ENCODE results near the gene SPON1. TPM values are rescaled to one million over a fixed set of nuclear protein-coding genes. Genes with fewer than 3 reads are reported as not detected.
"Not testable (repeated sequence)": the region's sequence is repeated elsewhere in the genome, so short reads cannot be mapped to it uniquely, and the experiment has no call there.

SPON1 gene
- polyA plus RNA-seq, 1 donor from 2014 or later = 0.19 TPM

DNA sequence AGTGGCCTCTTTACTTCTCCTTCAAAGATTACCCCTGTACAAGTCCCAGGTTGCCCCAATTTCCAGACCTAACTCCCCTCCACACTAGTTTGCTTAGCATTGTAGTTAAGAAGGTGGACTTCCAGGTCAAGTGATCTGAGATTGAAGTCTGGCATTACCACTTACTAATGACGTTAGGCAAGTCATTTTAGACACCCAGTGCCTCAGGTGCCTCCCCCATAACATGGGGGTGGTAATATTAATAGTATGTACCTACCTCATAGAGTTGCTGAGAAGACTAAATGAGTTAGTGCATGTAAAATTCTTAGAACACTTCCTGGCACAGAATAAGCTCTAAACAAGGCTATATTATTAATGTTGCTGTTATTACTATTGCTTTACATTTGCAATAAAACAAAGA, 93.4 kb downstream of the SPON1 start:
- Mint-ChIP-seq H3K4me3 (no peak overlapping the region), H3K4me1 (peaks cover 0 to 1% (median 0%) of the 10 kb centered on the region in 3 donors)

DNA sequence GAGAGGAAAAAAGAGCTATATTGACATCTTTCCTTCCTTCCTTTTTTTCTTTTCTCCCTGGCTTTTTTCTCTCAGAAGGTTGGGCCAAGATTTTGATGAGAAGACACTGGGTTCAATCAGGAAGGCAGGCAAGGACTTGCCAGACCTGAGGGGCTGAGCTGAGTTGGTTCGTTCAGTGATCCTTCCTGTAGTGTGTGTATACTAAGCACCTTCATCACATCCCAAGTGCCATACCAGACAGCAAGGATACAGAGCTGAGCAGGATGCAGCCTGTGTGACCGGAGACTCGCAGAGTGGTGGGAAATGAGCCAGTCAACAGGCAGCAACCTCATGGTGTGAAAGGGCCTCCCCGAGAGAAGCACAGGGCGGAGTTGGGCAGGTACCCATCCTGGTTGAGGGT, 95.5 kb downstream of the SPON1 start:
- peaks cover 4% of the 10 kb centered on the region for H3K36me3 Mint-ChIP-seq
- H3K4me1 Mint-ChIP-seq = no peaks in the 10 kb centered on the region
- H3K4me3 Mint-ChIP-seq = no peak overlapping the region
- H3K27me3 Mint-ChIP-seq = peaks cover 5% of the 10 kb centered on the region
- H3K27ac Mint-ChIP-seq = no peak overlapping the region
- H3K9me3 Mint-ChIP-seq = no peaks in the 10 kb centered on the region

More for the DNA sequence above, 93.4 kb downstream of the SPON1 start:
- Mint-ChIP-seq H3K9me3 (peaks cover 0 to 2% (median 0%) of the 10 kb centered on the region in 3 donors), H3K27me3 (peaks cover 5% of the 10 kb centered on the region), H3K36me3 (peaks cover 4% of the 10 kb centered on the region), H3K27ac (no peak overlapping the region)

DNA sequence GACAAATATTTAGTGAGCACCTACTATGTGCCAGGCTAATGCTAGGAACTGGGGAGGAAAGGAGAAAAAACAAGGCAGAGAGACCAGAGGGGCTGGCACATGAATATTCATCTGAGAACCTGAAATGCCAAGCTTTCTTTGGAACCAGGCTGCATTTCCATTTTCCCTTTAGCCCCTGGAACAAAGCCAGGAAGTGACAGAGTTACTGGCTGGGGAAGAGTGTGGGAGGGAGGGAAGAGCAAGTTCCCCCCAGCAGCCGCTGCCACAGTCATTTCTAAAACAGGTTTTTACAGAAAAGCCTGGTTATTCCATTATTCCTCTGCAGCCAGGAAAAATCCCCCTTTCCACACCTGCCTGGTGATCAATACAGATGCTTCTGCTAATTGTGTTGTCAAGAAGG, 97.0 kb downstream of the SPON1 start:
- Mint-ChIP-seq H3K4me1 (peaks cover 0 to 2% (median 0%) of the 10 kb centered on the region in 3 donors), H3K9me3 (no peaks in the 10 kb centered on the region), H3K27me3 (peaks cover 5% of the 10 kb centered on the region), H3K4me3 (no peak overlapping the region), H3K36me3 (peaks cover 2% of the 10 kb centered on the region), H3K27ac (no peak overlapping the region)

DNA sequence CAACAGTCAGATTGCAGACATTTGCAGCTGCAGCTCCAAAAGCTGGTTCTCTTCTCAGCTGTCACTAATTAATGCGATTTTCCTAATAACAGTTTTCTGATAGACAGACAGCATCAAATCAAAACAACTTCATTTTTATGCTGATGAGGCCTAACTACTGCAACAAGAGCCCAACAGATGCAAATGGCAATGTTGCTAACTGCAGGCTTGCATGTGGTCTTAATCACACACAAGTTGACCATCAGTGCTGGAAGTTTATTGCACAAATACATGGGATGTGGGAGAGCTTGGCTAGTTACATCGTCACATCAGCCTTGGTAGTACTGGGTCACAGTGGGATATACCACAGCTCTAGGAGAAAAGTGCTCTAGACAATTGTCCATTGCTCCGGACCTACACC, 99.2 kb downstream of the SPON1 start:
- Mint-ChIP-seq H3K4me3 (no peak overlapping the region), H3K27me3 (peaks cover 7% of the 10 kb centered on the region), H3K36me3 (peaks cover 2% of the 10 kb centered on the region), H3K9me3 (no peaks in the 10 kb centered on the region), H3K4me1 (peaks cover 0 to 3% (median 2%) of the 10 kb centered on the region in 3 donors), H3K27ac (no peak overlapping the region)

DNA sequence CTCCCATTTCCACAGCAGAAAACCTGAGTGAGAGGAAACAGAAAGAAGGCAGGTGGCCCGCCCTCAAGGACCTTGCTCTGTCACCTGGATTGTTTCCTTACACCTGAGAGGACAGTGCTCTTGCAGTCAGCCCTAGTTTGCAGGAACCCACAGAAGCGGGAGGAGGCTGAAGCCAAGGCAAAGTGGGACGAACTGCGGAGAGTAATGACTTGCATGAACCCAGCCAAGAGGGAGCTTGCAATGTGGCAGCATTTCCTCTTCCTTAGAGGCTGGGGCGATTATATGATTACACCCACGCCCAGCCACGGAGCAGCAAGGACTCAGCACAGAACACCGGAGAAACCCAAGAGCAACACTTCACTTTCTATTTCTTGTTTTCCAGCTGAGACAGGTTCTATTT, 102.6 kb downstream of the SPON1 start:
- no peak overlapping the region for H3K27ac Mint-ChIP-seq
- peaks cover 0 to 3% (median 2%) of the 10 kb centered on the region in 3 donors for H3K4me1 Mint-ChIP-seq
- no peaks in the 10 kb centered on the region for H3K36me3 Mint-ChIP-seq
- H3K4me3 Mint-ChIP-seq = no peak overlapping the region
- H3K27me3 Mint-ChIP-seq = peaks cover 3% of the 10 kb centered on the region
- H3K9me3 Mint-ChIP-seq = no peaks in the 10 kb centered on the region

DNA sequence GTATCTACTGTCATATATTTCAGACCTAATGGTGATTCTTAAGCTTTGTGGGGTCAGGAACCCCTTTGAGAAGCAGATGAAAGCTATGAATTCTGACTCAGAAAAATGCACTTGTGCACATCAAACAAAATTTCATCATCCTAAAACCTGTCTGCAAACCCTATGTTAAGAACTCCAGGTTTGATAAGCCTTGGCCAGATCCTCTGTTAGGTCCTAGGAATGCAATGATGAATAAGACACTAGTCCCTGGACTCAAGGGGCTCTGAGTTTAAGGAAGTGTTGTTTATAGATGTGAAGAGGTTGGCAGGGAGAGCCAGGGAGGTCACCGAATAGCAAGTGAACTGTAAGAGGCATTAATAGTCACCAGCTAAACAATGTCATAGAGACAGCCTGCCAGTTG, 103.2 kb downstream of the SPON1 start:
- H3K36me3 Mint-ChIP-seq = no peaks in the 10 kb centered on the region
- no peak overlapping the region for H3K27ac Mint-ChIP-seq
- peaks cover 0 to 3% (median 2%) of the 10 kb centered on the region in 3 donors for H3K4me1 Mint-ChIP-seq
- no peak overlapping the region for H3K4me3 Mint-ChIP-seq
- H3K9me3 Mint-ChIP-seq = no peaks in the 10 kb centered on the region
- H3K27me3 Mint-ChIP-seq = peaks cover 3% of the 10 kb centered on the region

DNA sequence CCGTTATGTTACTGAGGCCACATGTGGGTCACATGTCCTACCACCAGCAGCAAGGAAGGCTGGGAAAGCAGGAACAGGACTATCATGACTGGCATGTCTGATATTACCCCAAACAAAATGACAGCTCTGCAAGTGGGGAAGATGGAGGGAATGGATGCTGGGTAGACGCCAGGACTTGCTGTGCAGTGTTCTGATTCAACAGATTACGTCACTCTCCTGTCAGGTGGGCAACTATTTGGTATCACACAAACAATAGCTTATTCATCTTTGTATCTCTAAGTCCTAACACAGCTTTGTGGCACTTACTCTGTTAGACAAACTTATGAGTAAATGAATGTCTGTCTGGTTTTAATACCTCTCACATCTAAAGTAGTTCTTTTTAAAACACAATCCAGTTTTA, 105.2 kb downstream of the SPON1 start:
- Mint-ChIP-seq H3K36me3 (no peaks in the 10 kb centered on the region), H3K27me3 (peaks cover 3% of the 10 kb centered on the region), H3K4me3 (no peak overlapping the region), H3K4me1 (peaks cover 0 to 3% (median 2%) of the 10 kb centered on the region in 3 donors), H3K9me3 (no peaks in the 10 kb centered on the region), H3K27ac (no peak overlapping the region)

DNA sequence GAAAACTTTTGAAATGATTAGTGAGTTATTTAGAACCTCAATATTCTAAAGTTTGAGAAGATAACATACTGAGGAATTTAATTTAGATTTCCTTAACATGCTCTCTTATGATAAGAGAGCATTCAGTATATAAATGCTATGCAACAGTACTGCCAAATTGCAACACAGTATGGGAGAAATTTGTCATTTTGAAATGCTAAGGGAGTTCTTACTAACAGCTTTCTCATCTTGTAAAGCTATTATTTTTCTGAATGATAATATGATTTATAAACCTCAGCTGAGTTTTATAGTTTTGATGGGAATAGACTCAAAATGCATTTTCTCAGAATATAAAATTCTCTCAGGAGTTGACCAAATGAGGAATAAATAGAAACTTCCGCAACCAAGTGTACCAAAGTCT, 108.4 kb downstream of the SPON1 start:
- peaks cover 0 to 2% (median 0%) of the 10 kb centered on the region in 3 donors for H3K9me3 Mint-ChIP-seq
- H3K36me3 Mint-ChIP-seq = no peaks in the 10 kb centered on the region
- peaks cover 2% of the 10 kb centered on the region for H3K27me3 Mint-ChIP-seq
- H3K27ac Mint-ChIP-seq = no peak overlapping the region
- no peaks in the 10 kb centered on the region for H3K4me1 Mint-ChIP-seq
- H3K4me3 Mint-ChIP-seq = no peak overlapping the region

DNA sequence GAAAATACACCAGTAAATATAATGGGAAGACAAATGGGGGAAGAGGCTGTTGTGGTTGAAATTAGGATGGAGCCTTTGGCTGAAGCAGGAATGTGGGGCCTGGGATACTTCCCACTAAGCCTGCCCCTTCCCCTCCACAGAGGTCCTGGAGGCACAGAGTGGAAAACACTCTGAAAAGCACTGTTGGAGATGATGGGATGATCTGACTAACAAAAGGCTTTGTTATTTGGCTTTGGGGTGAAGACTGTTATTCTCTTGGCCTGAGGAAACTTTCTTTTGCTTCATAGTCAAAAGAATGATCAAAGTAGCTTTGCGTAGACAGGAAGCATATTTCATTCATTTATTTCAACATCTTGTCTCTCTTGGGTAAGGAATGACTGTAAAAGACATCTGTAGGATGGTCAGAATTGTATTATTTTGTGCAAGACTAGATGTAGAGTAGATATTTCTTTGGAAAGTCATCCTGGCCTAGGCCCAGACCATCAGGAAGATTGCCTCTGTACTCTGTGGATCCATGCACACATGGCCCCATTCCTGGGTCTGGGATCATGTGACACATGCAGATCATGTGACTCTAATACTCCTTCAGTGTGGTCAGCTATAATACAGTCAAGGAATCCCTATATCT, 111.4 kb downstream of the SPON1 start:
- peaks cover 1 to 6% (median 5%) of the 10 kb centered on the region in 3 donors for H3K4me1 Mint-ChIP-seq
- no peaks in the 10 kb centered on the region for H3K36me3 Mint-ChIP-seq
- H3K27me3 Mint-ChIP-seq = peaks cover 6% of the 10 kb centered on the region
- no peak overlapping the region for H3K27ac Mint-ChIP-seq
- no peak overlapping the region for H3K4me3 Mint-ChIP-seq
- peaks cover 0 to 2% (median 0%) of the 10 kb centered on the region in 3 donors for H3K9me3 Mint-ChIP-seq

DNA sequence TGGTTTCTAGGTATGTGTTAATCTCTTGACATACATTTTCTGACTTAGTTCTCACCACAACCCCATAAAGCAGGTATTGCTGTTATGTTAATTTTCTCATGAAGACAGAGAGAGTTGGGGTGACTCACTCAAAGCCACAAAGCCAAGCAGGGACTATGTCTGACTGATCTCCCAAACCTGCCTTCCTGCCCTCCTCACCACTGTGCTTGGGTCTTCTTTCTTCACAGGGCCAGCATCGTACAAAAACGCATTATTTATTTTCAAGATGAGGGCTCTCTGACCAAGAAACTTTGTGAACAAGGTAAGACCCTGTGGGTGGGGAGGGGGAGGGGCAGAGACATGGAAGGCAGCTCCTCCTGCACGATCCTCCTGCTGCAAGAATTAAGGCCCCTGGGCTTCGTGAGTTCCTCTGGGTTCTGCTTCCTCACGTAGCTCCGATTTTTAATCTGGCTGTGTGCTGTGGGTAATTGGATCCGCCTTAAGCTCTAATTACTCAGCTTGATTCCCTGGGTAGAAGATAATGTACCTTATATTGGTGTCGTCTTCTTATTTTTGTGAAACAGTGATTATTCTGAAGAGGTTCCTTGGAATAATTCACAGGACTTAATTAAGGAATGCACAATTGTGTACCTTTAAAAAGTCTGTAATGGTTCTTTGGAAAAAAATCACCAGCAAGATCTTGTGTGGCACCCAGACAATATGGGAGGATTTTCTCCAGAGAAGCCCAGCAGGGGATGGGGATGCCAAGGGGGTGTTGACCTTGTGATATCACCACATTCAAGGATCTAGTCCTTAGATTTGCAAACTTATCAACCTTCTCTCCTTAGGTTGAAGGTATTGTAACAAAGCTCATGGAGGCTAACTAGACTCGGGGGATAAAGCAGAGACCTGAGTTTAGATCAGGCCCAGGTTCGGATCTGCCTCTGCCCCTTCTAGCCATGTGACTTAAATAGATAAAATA, 112.9 kb downstream of the SPON1 start:
- Mint-ChIP-seq H3K36me3 (no peaks in the 10 kb centered on the region), H3K27ac (peak overlapping the region in 1 of 3 donors; percentile 10), H3K9me3 (peaks cover 0 to 2% (median 0%) of the 10 kb centered on the region in 3 donors), H3K4me1 (peaks cover 6 to 14% (median 14%) of the 10 kb centered on the region in 3 donors), H3K4me3 (no peak overlapping the region), H3K27me3 (peaks cover 6% of the 10 kb centered on the region)

DNA sequence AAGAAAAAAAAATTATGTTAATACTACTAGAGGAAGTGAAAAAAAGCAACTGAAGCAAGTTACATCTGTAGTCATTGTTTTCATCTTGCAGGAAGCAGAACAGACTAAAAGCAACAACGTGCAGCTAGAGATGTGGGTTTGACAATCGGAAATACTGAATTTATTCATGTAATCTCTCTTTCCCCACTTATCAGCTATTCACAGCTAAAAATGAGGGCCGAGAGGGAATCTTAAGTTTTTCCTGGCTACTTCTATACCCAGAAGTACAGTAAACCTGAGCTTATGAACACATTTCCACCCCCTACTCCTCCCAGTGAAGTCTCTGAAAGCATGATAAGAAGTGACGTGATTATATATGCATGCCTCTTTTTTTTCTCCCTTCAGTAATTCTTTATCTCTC, 116.5 kb downstream of the SPON1 start:
- H3K27me3 Mint-ChIP-seq = peaks cover 10% of the 10 kb centered on the region
- H3K27ac Mint-ChIP-seq = peak overlapping the region in 1 of 3 donors; percentile 16
- H3K4me1 Mint-ChIP-seq = peaks cover 6 to 14% (median 14%) of the 10 kb centered on the region in 3 donors
- H3K4me3 Mint-ChIP-seq = peak overlapping the region in 1 of 4 donors; percentile 50
- H3K9me3 Mint-ChIP-seq = peaks cover 0 to 2% (median 0%) of the 10 kb centered on the region in 3 donors
- H3K36me3 Mint-ChIP-seq = no peaks in the 10 kb centered on the region

DNA sequence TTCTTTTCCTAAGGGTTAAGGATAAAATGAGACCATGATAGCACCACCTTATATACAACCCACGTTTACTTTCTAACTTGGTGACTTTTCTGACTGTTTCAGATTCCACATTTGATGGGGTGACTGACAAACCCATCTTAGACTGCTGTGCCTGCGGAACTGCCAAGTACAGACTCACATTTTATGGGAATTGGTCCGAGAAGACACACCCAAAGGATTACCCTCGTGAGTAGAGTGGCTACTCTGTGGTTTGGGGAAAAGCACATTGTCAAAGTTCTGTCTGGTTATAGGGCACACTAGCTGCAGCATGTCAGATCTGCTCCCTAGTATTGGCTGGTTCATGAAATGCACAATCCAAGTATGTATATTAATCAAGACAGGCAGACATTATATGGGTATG, 117.3 kb downstream of the SPON1 start:
- Mint-ChIP-seq H3K9me3 (peaks cover 1 to 4% (median 3%) of the 10 kb centered on the region in 3 donors), H3K4me3 (no peak overlapping the region), H3K27ac (no peak overlapping the region)

DNA sequence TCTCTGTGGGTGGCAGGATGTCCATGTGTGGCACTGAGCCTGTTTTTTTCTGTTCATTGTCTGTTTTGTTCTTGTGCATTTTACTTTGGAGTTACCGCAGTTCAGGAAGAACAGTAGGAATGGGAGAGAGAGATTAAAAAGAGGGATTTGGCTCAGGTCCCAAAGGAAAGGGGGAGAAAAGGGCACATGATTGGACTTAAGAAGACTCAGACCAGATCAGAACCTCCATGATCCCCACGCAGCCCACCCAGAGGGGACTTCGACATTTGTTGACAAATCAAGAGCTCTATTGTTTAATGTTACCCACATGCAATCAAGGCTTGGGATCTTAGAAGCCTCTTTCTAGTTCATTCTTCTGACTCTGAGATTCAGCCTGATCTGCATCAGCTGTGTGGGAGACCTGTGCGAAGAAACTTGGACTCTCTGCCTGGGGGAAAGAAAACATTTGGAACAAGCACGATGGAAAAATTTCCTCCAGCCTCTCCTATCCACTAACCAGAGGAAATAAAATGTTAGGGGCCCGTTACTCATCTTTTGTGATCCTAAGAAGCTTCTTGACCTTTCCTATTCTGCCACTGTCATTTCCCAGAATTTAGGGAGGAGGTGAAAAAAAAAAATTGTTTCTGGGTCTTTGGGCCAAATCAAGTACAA, 119.2 kb downstream of the SPON1 start:
- H3K36me3 Mint-ChIP-seq = no peaks in the 10 kb centered on the region
- peaks cover 6 to 14% (median 14%) of the 10 kb centered on the region in 3 donors for H3K4me1 Mint-ChIP-seq
- no peak overlapping the region for H3K4me3 Mint-ChIP-seq
- H3K27me3 Mint-ChIP-seq = peaks cover 10% of the 10 kb centered on the region
- H3K27ac Mint-ChIP-seq = peak overlapping the region in 1 of 3 donors; percentile 33
- H3K9me3 Mint-ChIP-seq = peaks cover 1 to 6% (median 3%) of the 10 kb centered on the region in 3 donors

More for the DNA sequence above, 117.3 kb downstream of the SPON1 start:
- no peaks in the 10 kb centered on the region for H3K36me3 Mint-ChIP-seq
- peaks cover 6 to 14% (median 14%) of the 10 kb centered on the region in 3 donors for H3K4me1 Mint-ChIP-seq
- H3K27me3 Mint-ChIP-seq = peaks cover 10% of the 10 kb centered on the region

DNA sequence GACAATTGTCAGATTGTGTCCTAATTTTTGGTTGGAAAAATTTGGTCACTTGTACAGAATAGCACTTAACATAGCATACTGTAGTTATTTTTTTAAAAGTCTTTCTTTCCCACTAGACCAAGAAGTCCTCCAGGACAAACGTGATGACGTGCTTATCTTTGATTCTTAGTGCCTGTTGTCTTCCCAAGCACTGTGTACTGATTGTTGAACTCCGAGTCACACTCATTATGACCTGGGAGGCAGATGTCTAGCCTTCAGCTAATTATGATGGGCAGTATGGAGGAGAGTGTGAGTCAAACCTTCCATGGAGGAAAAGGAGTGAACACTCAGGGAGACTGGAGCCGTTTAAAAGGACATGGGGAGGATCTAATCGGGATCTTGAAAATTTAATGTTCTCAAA, 119.8 kb downstream of the SPON1 start:
- no peaks in the 10 kb centered on the region for H3K36me3 Mint-ChIP-seq

DNA sequence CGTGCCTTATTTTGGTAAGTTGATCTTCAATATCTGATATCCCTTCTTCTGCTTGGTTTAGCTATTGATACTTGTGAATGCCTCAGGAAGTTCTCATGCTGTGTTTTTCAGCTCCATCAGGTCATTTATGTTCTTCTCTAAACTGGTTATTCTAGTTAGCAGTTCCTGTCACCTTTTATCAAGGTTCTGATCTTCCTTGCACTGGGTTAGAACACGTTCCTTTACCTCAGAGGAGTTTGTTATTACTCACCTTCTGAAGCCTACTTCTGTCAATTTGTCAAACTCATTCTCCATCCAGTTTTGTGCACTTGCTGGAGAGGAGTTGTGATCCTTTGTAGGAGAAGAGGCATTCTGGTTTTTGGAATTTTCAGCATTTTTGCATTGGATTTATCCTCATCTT, 126.3 kb downstream of the SPON1 start:
- H3K4me1 Mint-ChIP-seq, H3K27ac Mint-ChIP-seq, H3K9me3 Mint-ChIP-seq, H3K4me3 Mint-ChIP-seq, H3K36me3 Mint-ChIP-seq: not testable (repeated sequence)
- peaks cover 13% of the 10 kb centered on the region for H3K27me3 Mint-ChIP-seq

More for the DNA sequence above, 119.8 kb downstream of the SPON1 start:
- H3K27ac Mint-ChIP-seq = no peak overlapping the region
- H3K4me1 Mint-ChIP-seq = peaks cover 6 to 14% (median 14%) of the 10 kb centered on the region in 3 donors
- no peak overlapping the region for H3K4me3 Mint-ChIP-seq
- H3K27me3 Mint-ChIP-seq = peaks cover 14% of the 10 kb centered on the region
- peaks cover 1 to 10% (median 3%) of the 10 kb centered on the region in 3 donors for H3K9me3 Mint-ChIP-seq

Data from IgD-negative memory B cell (primary cell).